T-helper 22 cell (primary cell): Measurements from ENCODE around the gene HOXD12.

Experiments used
- DNase-seq: peaks from one replicate; pipeline ENCODE4 v3.0.0-alpha.2; 2020; ENCODE audit warnings: low read depth

Gene HOXD12

GRCh38 chr2:176081376-176081836 lies 18.2 kb upstream of the HOXD12 start:
- DNase-seq, result no peak

DNA sequence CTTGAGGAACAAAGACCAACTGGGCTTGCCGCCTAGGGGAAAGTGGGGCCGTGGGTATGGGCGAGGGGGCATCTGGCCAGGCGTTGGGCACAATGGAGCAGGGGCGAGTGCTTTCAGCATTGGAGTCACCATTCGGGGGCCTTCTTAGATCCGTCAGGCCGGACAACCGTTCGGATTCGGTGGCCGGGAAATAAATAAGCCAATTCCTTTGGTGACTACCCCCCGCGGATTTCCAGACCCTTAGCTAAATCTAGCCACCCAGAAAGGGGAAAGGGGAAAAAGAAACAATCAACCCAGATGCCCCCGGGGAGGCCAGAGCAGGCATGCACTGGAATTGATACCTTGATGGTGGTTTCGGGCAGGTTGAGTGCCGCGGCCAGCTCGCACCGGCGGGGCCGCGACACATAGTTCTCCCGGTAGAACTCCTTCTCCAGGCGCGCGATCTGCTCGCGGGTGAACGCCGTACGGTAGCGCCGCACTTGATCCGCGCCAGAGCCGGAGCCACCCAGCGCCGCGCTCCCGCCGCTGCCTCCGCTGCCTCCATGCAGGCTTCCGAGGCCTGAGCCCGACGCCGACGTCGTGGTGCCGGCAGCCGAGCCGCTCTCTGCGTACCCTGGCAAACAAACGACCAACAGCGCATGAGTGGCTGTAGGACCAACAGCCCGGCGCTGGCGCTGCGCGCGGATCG lies 17.6 kb upstream of the HOXD12 start:
- no peak for DNase-seq

DNA sequence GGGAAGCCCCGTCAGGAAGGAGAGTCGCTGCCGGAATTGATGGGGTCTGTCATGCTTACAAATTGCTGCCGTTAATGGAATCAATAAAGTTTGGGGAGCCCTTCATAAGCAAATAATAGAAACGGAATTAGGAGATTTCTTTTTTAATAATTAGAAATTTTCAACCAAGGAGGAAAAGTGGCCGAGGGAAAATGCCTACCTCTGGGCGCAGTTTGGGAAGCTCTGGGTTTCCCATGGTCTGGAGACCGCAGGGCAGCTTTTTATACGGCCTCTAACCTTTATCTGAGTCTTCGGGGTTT lies 17.1 kb upstream of the HOXD12 start:
- no peak for DNase-seq

- no peak for DNase-seq
Observed at GRCh38 chr2:176082824-176083751, 16.5 kb upstream of the HOXD12 start.

DNA sequence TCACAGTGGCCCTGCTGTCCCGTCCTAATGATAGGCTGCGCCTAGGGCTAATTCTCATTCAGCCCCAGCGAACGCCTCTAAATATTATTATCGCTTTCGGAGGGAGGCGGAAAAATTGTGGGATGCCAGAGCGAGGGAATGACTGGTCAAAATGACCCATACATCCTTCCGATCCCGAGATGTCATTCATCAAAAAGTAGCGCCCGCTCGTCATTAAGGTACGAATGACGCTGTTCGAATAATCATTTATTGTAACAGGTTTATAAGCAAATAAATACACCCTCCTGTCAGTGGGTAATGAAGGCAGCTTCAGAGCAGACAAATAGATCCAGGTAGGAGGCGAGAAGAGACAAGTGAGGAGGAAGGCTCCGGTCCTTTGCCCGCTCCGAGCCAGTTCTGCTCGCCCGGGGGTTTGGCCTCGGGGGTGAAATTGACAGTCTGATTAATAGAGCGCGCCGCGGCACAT lies 15.8 kb upstream of the HOXD12 start, which contains the start of gene EVX2:
Gene EVX2, minus strand, starts transcription at position 167 of the 466 bp plus-strand sequence. CDS start 186 bp downstream, outside the sequence.
- no peak for DNase-seq

DNA sequence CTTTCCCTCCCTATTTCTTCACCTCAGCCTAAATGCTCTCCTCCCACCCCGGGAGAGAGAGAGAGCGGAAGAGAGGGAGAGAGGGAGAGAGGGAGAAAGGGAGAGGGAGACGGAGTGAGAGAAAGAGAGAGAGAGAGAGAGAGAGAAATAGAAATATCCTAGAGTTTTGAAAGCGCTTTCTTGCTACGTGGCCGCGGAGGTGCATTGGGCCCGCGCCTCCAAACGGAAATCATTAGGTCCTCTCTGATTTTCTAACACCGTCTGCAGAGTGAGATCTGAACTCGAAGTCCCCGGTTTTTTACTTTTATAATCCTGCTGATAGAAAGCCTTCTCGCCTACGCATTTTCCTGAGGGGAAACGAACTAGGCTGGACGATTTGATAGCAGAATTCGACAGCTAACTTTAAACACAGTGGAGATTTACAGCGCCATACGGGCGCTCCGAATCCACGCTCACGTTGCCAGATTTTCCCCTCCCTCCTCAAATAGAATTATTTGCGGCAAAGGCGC lies 14.9 kb upstream of the HOXD12 start:
- no peak for DNase-seq

DNA sequence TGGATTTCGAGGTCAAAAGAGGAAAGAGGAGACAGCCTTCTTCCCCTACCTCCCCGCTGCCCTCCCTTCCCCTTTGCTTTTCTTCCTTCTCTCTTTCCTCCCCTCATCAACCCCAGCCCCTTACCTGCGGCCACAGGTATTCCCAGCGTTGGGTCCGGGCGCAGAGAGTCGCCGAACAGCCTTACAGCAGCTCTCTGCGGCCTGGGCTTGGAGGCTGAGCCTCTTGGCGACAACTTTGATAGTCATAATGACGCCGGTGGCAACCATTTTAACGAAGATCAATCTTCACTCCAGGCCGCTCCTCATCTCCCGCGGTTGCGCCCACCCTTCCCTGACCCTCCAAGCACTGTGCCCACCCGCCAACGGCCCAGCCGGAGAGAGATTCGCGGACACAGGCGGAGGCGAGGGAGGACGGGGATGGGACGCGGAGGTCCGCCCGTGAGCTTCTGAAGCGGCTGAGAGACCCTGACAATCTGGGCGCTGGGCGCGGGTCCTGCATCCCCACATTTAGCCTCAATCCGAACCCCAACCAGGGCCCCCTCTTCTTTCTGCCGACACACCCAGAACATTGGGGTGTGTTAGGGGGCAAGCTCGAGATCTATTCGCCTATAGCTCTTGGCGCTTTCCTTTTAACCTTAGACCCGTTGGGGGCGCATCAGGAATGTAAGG lies 14.3 kb upstream of the HOXD12 start:
- no peak for DNase-seq

GRCh38 chr2:176085861-176086771 lies 13.5 kb upstream of the HOXD12 start:
- DNase-seq, result no peak

GRCh38 chr2:176087330-176088047 lies 12.1 kb upstream of the HOXD12 start:
- no peak for DNase-seq

DNA sequence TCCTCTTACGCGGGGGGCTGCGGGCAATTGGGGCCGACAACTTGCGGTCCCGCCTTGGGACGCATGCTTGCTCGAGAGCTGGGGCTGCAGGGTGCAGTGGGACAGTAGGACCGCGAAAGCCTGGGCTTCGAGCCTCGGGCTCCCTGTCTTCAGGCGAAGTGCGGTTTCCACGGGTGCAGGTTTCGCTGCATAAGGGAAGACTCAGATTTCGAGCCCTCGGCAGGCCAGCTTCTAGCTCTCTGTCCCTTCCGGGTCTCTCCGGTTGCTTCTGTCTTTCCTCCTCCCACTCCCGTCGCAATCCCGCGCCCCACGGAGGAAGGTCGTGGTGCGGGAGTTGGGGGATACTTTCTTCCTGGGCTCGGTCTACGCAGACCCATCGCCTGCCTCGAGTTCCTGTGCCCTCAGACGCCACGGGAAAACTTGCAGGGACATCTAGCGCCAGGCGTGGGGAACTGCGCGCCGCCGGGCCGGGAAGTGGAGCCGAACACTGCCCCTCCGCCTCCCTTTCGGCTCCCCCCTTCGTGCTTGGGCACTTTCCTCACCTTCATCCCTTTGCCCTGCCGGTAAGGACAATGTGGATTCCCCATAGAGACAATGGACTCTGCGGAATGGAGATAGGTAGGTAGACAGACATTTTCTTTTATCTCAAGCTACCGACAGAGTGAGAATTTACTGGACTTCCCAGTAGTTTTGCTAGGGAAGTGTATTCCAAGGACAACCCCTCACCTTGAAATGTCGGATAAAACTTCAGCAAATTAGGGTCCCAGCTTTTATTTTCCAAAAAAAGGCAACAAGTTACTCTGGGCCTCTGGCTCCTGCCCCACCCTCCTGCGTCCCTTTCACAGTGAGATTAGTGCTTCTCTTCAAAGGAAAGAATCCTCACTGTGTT lies 11.3 kb upstream of the HOXD12 start:
- no peak for DNase-seq

GRCh38 chr2:176088937-176089842 lies 10.4 kb upstream of the HOXD12 start:
- DNase-seq, result no peak

- no peak for DNase-seq
Observed at GRCh38 chr2:176089843-176090395, 9.7 kb upstream of the HOXD12 start.

DNA sequence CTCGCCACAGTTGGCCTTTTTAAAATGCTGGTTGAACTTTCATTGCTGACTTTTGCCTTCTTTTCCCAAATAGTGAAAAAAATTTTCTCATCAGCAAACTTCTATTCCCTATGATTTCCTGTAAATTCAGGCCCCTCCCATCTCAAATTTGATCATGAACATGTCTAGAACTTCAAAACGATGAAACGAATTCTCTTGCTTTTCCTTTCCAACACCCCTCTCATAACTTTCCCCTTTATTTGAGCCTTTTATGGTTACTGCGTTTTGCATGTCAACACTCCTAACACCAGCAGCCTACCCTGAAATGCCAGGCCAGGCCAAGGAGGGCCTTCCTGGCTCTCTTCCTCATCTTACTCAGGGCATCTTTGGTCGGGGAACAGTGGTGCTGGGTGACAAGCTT lies 8.7 kb upstream of the HOXD12 start:
- DNase-seq, result no peak

DNA sequence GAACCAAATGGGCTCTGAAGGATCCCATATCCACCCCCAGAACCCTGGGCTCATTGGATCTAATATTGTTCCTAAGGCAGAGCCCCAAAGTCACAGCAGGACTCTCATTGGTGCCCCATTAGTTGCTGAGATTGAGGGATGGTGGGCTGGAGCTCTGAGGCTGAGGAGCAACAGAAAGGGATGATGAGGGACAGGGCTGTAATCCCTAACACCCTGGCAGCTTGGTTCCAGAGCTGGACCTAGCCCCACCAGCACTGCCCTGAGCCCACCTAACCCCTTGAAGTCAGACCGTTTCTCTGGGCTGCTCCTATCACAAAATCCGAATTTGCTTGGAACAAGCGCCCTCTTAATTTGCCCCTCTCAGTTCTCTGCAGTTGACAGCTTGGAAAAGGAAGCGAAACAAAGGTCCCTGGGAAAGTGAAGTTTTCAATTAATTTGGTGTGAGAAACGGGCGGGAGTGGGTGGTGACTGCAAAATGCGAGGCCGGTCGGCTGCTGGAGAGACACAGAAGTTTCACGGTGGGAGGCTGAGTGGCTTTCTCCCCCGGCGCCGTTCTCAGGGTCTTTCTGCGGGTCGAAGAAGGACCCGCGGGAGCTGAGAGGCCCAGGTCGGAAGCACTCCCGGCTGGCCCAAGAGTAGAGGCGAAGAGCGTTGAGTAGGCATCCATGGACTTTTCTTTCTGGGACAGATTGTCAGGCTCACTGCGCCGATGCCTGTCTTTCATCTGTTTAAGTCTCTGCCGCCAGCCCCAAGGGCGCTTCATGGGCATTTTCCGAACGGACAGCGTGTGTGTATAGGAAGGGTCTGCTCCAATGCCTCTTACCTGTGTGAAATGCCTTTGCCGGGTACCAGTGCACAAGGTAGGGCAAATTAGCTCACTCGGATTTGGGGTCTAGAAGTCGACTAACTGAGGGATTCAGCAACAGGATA lies 8.0 kb upstream of the HOXD12 start:
- DNase-seq, result no peak

GRCh38 chr2:176092270-176093144 lies 7.1 kb upstream of the HOXD12 start, which contains the start of gene HOXD13:
Gene HOXD13 (plus strand): TSS chr2:176092721. CDS start chr2:176092891, 170 bp downstream.
- DNase-seq, result no peak
